Measurements from ENCODE around the gene SVOPL. TPM values are rescaled to one million over a fixed set of nuclear protein-coding genes. Genes with fewer than 3 reads are reported as not detected.
"Not testable (repeated sequence)": the region's sequence is repeated elsewhere in the genome, so short reads cannot be mapped to it uniquely, and the experiment has no call there.

SVOPL gene
- total RNA-seq, 4 donors from 2014 or later, result not detected

- ATAC-seq (ENCODE audit: low FRiP score), result no peak
- TF ChIP-seq CTCF (IDR thresholded peaks at IDR 0.05), result no peak
- no peak for DNase-seq (ENCODE audit: low spot score)
These were observed 368 bp upstream of the SVOPL start for GRCh38 chr7:138701537-138701923.

GRCh38 chr7:138699661-138700060, 1.5 kb downstream of the SVOPL start:
- no peak for TF ChIP-seq CTCF (IDR thresholded peaks at IDR 0.05)
- ATAC-seq (ENCODE audit: low FRiP score) (no peak), DNase-seq (ENCODE audit: low spot score) (no peak)

- no peak for TF ChIP-seq CTCF (IDR thresholded peaks at IDR 0.05)
- no peak for DNase-seq (ENCODE audit: low spot score)
- no peak for ATAC-seq (ENCODE audit: low FRiP score)
These were observed 2.9 kb downstream of the SVOPL start for GRCh38 chr7:138698281-138698680.

- DNase-seq (ENCODE audit: low spot score), result no peak
- ATAC-seq (ENCODE audit: low FRiP score), result no peak
- no peak for TF ChIP-seq CTCF (IDR thresholded peaks at IDR 0.05)
These were observed 3.5 kb downstream of the SVOPL start for GRCh38 chr7:138697535-138698182.

- ATAC-seq (ENCODE audit: low FRiP score); DNase-seq (ENCODE audit: low spot score): not testable (repeated sequence)
These were observed 5.4 kb downstream of the SVOPL start for GRCh38 chr7:138695776-138696175.

- TF ChIP-seq CTCF (IDR thresholded peaks at IDR 0.05), result no peak
- DNase-seq (ENCODE audit: low spot score) (no peak), ATAC-seq (ENCODE audit: low FRiP score) (no peak)
These were observed 6.1 kb downstream of the SVOPL start for GRCh38 chr7:138695106-138695505.

- no peak for ATAC-seq (ENCODE audit: low FRiP score)
- no peak for TF ChIP-seq CTCF (IDR thresholded peaks at IDR 0.05)
These were observed 10.0 kb downstream of the SVOPL start for GRCh38 chr7:138691178-138691577.

More at GRCh38 chr7:138691178-138691577, 10.0 kb downstream of the SVOPL start:
- DNase-seq (ENCODE audit: low spot score), result no peak

Measured in omental fat pad (tissue), 4 donors.